ENCODE results near the gene RTP2.

The RTP2 gene

GRCh38 chr3:187679638-187680396 lies 22.5 kb downstream of the RTP2 start:
- DNase-seq (ENCODE audit: low read depth, low spot score), result no peak
- no peak overlapping the region for H3K27ac ChIP-seq

GRCh38 chr3:187678726-187679268 lies 23.6 kb downstream of the RTP2 start:
- no peak for DNase-seq (ENCODE audit: low read depth, low spot score)
- H3K27ac ChIP-seq, result no peak overlapping the region

GRCh38 chr3:187677604-187678003 lies 24.8 kb downstream of the RTP2 start:
- no peak for DNase-seq (ENCODE audit: low read depth, low spot score)

GRCh38 chr3:187673012-187673411 lies 29.3 kb downstream of the RTP2 start:
- no peak for DNase-seq (ENCODE audit: low read depth, low spot score)
- H3K27ac ChIP-seq, result no peak overlapping the region

More at GRCh38 chr3:187677604-187678003, 24.8 kb downstream of the RTP2 start:
- no peak overlapping the region for H3K27ac ChIP-seq

- no peak within 1 kb of the TSS for H3K27ac ChIP-seq
- DNase-seq (ENCODE audit: low read depth, low spot score), result no peak
These were observed 32.5 kb downstream of the RTP2 start, which contains the start of gene SST for GRCh38 chr3:187669675-187670504. Gene SST (minus strand): TSS chr3:187670394. CDS start chr3:187670291, 103 bp downstream.

GRCh38 chr3:187667526-187667925 lies 34.8 kb downstream of the RTP2 start:
- DNase-seq (ENCODE audit: low read depth, low spot score), result no peak
- H3K27ac ChIP-seq, result no peak overlapping the region

GRCh38 chr3:187665764-187666402 lies 36.5 kb downstream of the RTP2 start:
- no peak overlapping the region for H3K27ac ChIP-seq
- DNase-seq (ENCODE audit: low read depth, low spot score), result no peak

GRCh38 chr3:187665010-187665409 lies 37.3 kb downstream of the RTP2 start:
- no peak overlapping the region for H3K27ac ChIP-seq
- DNase-seq (ENCODE audit: low read depth, low spot score), result no peak

GRCh38 chr3:187662848-187663409 lies 39.4 kb downstream of the RTP2 start:
- no peak overlapping the region for H3K27ac ChIP-seq
- no peak for DNase-seq (ENCODE audit: low read depth, low spot score)

- no peak for DNase-seq (ENCODE audit: low read depth, low spot score)
- H3K27ac ChIP-seq, result no peak overlapping the region
These were observed 41.1 kb downstream of the RTP2 start for GRCh38 chr3:187661267-187661666.

- no peak for DNase-seq (ENCODE audit: low read depth, low spot score)
These were observed 51.1 kb downstream of the RTP2 start for GRCh38 chr3:187651282-187651681.

More at GRCh38 chr3:187651282-187651681, 51.1 kb downstream of the RTP2 start:
- H3K27ac ChIP-seq, result no peak overlapping the region

Measured in epithelial cell of prostate (primary cell).